DMS114 treated with DMSO at 0.1 percent for 48 hours (cell line): ENCODE measurements around the gene POGLUT3.

Experiments
- DNase-seq: peaks from one replicate; lab custom pipeline; 2025; ENCODE audit not compliant: unreplicated experiment; lab: John Stamatoyannopoulos, UW

The POGLUT3 gene

GRCh38 chr11:108498046-108498815 lies at the start of gene POGLUT3:
Gene POGLUT3 (minus strand): TSS chr11:108498384. CDS start chr11:108498366, 18 bp downstream.
- DNase-seq = peak; percentile 26

- no peak for DNase-seq
These were observed 47.8 kb upstream of the POGLUT3 start for GRCh38 chr11:108545909-108546501.

- DNase-seq = no peak
These were observed 45.3 kb upstream of the POGLUT3 start for GRCh38 chr11:108543316-108543964.

GRCh38 chr11:108541531-108541930 lies 43.3 kb upstream of the POGLUT3 start:
- no peak for DNase-seq

- DNase-seq = no peak
These were observed 40.3 kb upstream of the POGLUT3 start for GRCh38 chr11:108538502-108538901.

GRCh38 chr11:108538022-108538424 lies 39.8 kb upstream of the POGLUT3 start:
- DNase-seq = no peak

- no peak for DNase-seq
These were observed 38.6 kb upstream of the POGLUT3 start for GRCh38 chr11:108536783-108537182.

- no peak for DNase-seq
These were observed 37.3 kb upstream of the POGLUT3 start for GRCh38 chr11:108535384-108535955.

GRCh38 chr11:108534274-108534882 lies 36.2 kb upstream of the POGLUT3 start:
- DNase-seq = no peak

- no peak for DNase-seq
These were observed 32.2 kb upstream of the POGLUT3 start for GRCh38 chr11:108530426-108530825.

GRCh38 chr11:108527382-108527781 lies 29.2 kb upstream of the POGLUT3 start:
- no peak for DNase-seq

- DNase-seq = no peak
These were observed 27.0 kb upstream of the POGLUT3 start for GRCh38 chr11:108525161-108525560.

GRCh38 chr11:108524422-108524821 lies 26.2 kb upstream of the POGLUT3 start:
- no peak for DNase-seq

- DNase-seq = no peak
These were observed 24.1 kb upstream of the POGLUT3 start for GRCh38 chr11:108522318-108522717.

- DNase-seq = no peak
These were observed 20.4 kb upstream of the POGLUT3 start for GRCh38 chr11:108518581-108518980.

- DNase-seq = no peak
These were observed 17.9 kb upstream of the POGLUT3 start for GRCh38 chr11:108516125-108516524.

GRCh38 chr11:108512708-108513107 lies 14.5 kb upstream of the POGLUT3 start:
- DNase-seq = no peak

GRCh38 chr11:108511851-108512474 lies 13.8 kb upstream of the POGLUT3 start:
- DNase-seq = no peak

GRCh38 chr11:108508653-108509593 lies 10.7 kb upstream of the POGLUT3 start:
- no peak for DNase-seq

GRCh38 chr11:108501396-108501795 lies 3.2 kb upstream of the POGLUT3 start:
- no peak for DNase-seq
